Upper lobe of right lung (tissue), 1 donor: ENCODE measurements around the gene KCNK15. TPM values are rescaled to one million over a fixed set of nuclear protein-coding genes. Genes with fewer than 3 reads are reported as not detected.

ENCODE experiments used
- ATAC-seq: fragments of 200-7000 bp; cut with Tn5 transposase; one replicate; pipeline ENCODE4 v1.9.1; 2020; ENCODE audit warnings: mild to moderate bottlenecking, moderate library complexity
- DNase-seq: peaks from one replicate; pipeline ENCODE4 v3.0.0-alpha.2; 2020
- H3K27ac ChIP-seq: fragments of 200-600 bp; one replicate; pipeline ENCODE4 v1.8.0; 2022
- H3K27me3 ChIP-seq: fragments of 200-600 bp; one replicate; pipeline ENCODE4 v1.8.0; 2022; ENCODE audit warnings: mild to moderate bottlenecking
- H3K36me3 ChIP-seq: fragments of 200-600 bp; one replicate; pipeline ENCODE4 v1.8.0; 2022
- H3K4me1 ChIP-seq: fragments of 200-600 bp; one replicate; pipeline ENCODE4 v1.8.0; 2022
- H3K4me3 ChIP-seq: fragments of 200-600 bp; one replicate; pipeline ENCODE4 v1.8.0; 2022; ENCODE audit warnings: mild to moderate bottlenecking
- H3K9me3 ChIP-seq: fragments of 200-600 bp; one replicate; pipeline ENCODE4 v1.8.0; 2022
- intact Hi-C: fragments of 100-400 bp; cut with DNase I; formaldehyde crosslinking; loops from one replicate; pipeline ENCODE4 v1.11.0; 2022
- total RNA-seq: library from RNA; stranded (reverse); fragmentation: NEBNext Ultra II Directional; extraction: Animal tissue kit (Norgen Biotek cat#: 25700); gene quantifications from one replicate; pipeline ENCODE4 v1.2.1, GENCODE V29; 2021
- TF ChIP-seq, protein P1 (sequence below): fragments of 200-600 bp; IDR thresholded peaks from one replicate; pipeline ENCODE4 v1.8.0; 2022; ENCODE audit warnings: antibody characterized with exemption
- donor health status: DM: no; HTN: yes; CAD: no; lungs with severe emphysema.

KCNK15 gene
- total RNA-seq, 1 donor from 2014 or later: 1.1 TPM

DNA sequence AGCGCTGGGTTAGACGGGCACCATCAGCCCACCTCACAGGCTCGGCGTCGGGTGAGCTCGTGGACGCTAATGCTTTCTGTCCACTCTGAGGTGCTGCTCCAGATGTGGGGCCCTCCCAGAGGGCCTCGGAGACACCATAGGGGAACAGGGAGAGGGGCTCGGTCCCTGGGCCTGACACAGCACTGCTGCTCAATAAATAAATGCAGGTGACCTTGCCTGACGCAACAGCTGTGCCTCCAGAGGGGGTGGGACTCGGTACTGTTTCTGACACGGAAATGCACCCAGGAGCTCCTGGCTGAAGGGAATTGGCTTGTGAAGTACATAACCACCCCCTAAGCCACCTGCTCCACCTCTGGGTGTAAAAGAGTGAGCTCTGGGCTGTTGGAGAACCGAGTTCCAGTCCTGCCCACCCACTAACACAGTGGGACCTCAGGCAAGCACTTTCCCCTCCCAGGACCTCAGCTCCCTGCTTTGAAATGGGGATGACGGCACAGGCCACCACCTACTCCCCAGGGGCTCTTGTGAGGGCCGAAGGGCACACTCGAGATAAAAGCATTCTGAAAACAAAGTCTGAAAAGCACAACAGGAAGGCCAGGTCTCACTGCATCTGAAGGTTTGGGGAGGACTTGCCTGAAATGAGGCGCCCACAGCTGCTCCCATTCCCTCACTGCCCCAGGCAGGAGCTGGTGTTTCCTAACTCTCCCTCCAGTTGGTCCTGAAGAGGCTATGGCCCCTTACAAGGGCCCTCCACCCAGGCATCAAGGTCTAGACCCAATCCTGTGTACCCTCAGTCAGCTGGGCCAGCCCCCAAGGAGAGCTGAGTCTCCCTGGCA lies 6.7 kb downstream of the KCNK15 start:
- H3K27me3 ChIP-seq: peaks cover 9% of the 10 kb centered on the region
- TF ChIP-seq, protein P1, sequence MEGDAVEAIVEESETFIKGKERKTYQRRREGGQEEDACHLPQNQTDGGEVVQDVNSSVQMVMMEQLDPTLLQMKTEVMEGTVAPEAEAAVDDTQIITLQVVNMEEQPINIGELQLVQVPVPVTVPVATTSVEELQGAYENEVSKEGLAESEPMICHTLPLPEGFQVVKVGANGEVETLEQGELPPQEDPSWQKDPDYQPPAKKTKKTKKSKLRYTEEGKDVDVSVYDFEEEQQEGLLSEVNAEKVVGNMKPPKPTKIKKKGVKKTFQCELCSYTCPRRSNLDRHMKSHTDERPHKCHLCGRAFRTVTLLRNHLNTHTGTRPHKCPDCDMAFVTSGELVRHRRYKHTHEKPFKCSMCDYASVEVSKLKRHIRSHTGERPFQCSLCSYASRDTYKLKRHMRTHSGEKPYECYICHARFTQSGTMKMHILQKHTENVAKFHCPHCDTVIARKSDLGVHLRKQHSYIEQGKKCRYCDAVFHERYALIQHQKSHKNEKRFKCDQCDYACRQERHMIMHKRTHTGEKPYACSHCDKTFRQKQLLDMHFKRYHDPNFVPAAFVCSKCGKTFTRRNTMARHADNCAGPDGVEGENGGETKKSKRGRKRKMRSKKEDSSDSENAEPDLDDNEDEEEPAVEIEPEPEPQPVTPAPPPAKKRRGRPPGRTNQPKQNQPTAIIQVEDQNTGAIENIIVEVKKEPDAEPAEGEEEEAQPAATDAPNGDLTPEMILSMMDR: no peak
- no peak for ATAC-seq
- H3K27ac ChIP-seq: no peak overlapping the region
- DNase-seq: no peak
- H3K4me3 ChIP-seq: no peak overlapping the region
- H3K4me1 ChIP-seq: peaks cover 5% of the 10 kb centered on the region
- intact Hi-C loops: no loop called here
- H3K9me3 ChIP-seq: no peaks in the 10 kb centered on the region
- no peaks in the 10 kb centered on the region for H3K36me3 ChIP-seq

DNA sequence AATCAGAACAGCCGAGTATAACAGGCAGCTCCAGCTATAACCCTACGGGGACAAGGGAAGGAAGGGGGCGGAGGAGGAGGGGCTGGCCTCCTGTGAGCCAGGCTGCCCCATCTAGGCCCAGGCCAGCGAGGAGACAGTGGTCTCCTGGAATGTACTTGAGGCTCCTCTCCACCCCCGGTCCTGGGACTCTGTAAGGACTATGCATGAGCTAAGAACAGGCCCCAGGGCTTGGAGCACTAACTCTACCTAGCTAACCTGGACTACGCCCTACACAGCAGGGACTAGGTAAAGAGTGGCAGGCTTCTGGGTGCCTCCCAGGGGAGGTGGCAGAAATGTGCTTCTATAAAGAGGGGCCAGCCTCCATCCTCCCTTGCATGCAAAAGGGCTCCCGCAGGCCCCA lies 8.9 kb downstream of the KCNK15 start:
- DNase-seq: no peak
- no peaks in the 10 kb centered on the region for H3K4me1 ChIP-seq
- H3K9me3 ChIP-seq: no peaks in the 10 kb centered on the region
- TF ChIP-seq, protein P1: no peak
- H3K27ac ChIP-seq: no peak overlapping the region
- H3K36me3 ChIP-seq: no peaks in the 10 kb centered on the region
- intact Hi-C loops: no loop called here
- H3K4me3 ChIP-seq: no peak overlapping the region
- no peak for ATAC-seq
- peaks cover 5% of the 10 kb centered on the region for H3K27me3 ChIP-seq

DNA sequence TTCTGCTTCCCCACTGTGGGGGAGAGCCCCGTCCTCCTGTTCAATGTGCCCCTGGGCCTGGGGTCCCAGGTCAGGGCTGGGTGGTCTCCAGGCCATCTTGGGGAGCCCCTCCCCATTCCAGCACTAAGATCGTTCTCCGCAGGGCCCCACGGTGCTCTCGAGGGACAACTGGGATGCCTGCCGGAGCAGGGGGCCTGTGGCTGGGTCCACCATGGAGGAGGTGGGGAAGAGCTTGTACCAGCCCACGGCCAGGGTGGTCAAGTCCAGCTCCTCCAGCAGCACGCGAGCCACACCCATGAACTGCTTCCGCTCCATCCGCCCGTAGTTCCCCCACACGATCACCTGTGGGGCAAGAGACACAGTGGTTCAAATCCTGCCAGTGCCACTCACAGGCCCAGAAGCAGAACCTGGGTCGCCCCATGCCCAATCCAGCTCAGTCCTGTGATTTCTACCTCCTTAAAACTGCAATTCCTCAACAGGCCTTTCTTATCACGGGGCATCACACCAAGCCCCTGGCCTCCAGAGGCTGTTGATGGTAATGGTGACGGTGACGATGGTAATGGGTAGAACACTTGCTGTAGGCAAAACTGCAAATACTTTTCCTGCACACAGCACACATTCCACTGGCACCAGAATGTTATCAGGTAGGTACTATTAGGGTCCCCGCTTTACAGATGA lies 10.5 kb downstream of the KCNK15 start:
- H3K36me3 ChIP-seq: no peaks in the 10 kb centered on the region
- TF ChIP-seq, protein P1: no peak
- peaks cover 3% of the 10 kb centered on the region for H3K27me3 ChIP-seq
- intact Hi-C loops: no loop called here
- ATAC-seq: no peak
- no peak overlapping the region for H3K27ac ChIP-seq
- H3K9me3 ChIP-seq: no peaks in the 10 kb centered on the region
- no peaks in the 10 kb centered on the region for H3K4me1 ChIP-seq
- DNase-seq: no peak
- H3K4me3 ChIP-seq: no peak overlapping the region

DNA sequence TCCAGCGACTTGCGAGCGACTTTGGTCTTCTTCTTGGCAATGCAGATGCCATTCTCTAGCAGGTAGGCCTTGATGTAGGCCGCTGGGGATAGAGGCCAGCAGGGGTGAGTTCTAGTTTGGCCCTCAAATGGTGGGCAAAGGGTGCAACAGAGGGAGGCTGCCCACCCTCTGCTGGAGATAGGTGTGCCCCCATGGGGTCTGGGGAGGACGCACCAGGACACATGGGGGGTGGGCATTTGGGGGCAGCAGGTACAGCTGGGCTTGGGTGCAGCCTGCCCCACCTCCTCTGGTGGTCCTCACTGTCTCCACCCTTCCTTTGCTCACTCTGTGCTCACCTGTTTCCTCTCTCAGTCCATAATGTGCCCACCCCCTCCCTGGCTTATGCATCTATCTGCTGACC lies 11.3 kb downstream of the KCNK15 start:
- Histone ChIP-seq H3K4me1 (no peaks in the 10 kb centered on the region), H3K27ac (no peak overlapping the region), H3K36me3 (no peaks in the 10 kb centered on the region), H3K4me3 (no peak overlapping the region), H3K9me3 (no peaks in the 10 kb centered on the region), H3K27me3 (peaks cover 3% of the 10 kb centered on the region)
- intact Hi-C loops: no loop called here
- no peak for ATAC-seq
- no peak for DNase-seq
- TF ChIP-seq, protein P1: no peak

DNA sequence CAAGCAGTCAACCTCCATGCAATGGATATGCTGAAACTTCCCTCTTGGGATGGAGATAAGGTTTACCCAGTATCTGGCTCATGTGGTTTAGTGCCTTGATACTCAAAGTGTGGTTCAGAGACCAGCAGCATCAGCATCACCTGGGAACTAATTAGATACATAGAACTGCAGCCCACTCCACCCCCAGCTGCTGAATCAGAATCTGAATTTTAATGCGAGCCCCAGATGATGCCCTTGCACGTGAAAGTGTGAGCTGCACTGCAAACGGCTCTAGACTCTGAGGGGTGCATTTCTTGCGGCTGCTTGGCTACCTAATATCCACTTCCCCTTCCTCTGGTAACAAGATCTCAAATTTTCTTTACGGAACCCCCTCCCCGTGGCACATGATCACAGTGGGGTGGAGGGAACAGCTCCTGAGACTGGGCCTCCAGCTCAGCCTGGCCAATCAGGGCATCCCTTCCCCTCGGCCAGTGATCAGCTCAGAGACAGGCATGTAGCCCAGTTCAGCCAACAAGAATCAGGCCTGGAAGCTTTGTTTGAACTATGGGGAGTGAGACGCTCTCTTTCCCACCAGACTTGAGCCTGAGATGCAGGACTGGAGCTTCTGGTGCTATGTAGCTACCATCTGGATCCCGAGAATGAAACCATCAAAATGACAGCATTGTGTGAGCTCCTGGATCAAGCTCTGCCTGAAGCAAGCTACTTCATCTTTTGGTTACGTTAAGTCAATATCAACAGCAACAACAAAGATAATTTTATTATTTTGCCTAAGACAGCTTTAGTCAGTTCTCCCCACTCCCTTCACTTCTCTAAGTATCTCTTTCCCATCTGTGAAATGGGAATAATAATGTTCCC lies 12.8 kb downstream of the KCNK15 start:
- Histone ChIP-seq H3K4me3 (no peak overlapping the region), H3K27me3 (peaks cover 3% of the 10 kb centered on the region), H3K9me3 (no peaks in the 10 kb centered on the region), H3K36me3 (no peaks in the 10 kb centered on the region), H3K27ac (no peak overlapping the region), H3K4me1 (no peaks in the 10 kb centered on the region)
- TF ChIP-seq, protein P1: no peak
- DNase-seq (no peak), ATAC-seq (no peak)
- intact Hi-C loops: no loop called here
